A673 (cell line): ENCODE measurements around the gene PBOV1. TPM values are rescaled to one million over a fixed set of nuclear protein-coding genes. Genes with fewer than 3 reads are reported as not detected.

Source experiments
- BruUV-seq: library from RNA; stranded (reverse); fragments of 400-500 nt; replicated peaks from 2 replicates; lab custom pipeline; 2021; lab: Mats Ljungman, UMichigan
- CTCF ChIA-PET: fragments of 300-600 bp; sonication (Branson Sonifier 250); formaldehyde crosslinking; loops from one replicate; lab custom pipeline; 2022; ENCODE audit warnings: antibody characterized with exemption; lab: Charles Lee
- POLR2A ChIA-PET: fragments of 300-600 bp; sonication (Branson Sonifier 250); formaldehyde crosslinking; loops from one replicate; lab custom pipeline; 2022; ENCODE audit warnings: antibody characterized with exemption; ENCODE audit not compliant: low non-redundant PET; lab: Charles Lee
- DNase-seq: peaks from one replicate; pipeline ENCODE4 v3.0.0-alpha.2; 2015; ENCODE audit warnings: low spot score
- H3K27ac ChIP-seq: fragments of 200-600 bp; sonication (generic); 2 replicates; pipeline ENCODE4 v1.5.1; 2016; ENCODE audit warnings: mixed run types, low read depth, mild to moderate bottlenecking, mixed read lengths, antibody characterized with exemption, low read length; ENCODE audit not compliant: poor library complexity, severe bottlenecking
- H3K27me3 ChIP-seq: fragments of 200-600 bp; sonication (generic); replicated peaks from 2 replicates; pipeline ENCODE4 v1.6.1; 2017; ENCODE audit warnings: mixed run types, low read depth, mild to moderate bottlenecking, mixed read lengths, antibody characterized with exemption, low read length; ENCODE audit not compliant: insufficient read depth, poor library complexity
- H3K36me3 ChIP-seq: fragments of 200-600 bp; sonication (generic); 2 replicates; pipeline ENCODE4 v1.6.1; 2016; ENCODE audit warnings: mixed run types, mild to moderate bottlenecking, mixed read lengths, antibody characterized with exemption, low read length; ENCODE audit not compliant: insufficient read depth, poor library complexity, severe bottlenecking
- H3K4me1 ChIP-seq: fragments of 200-600 bp; sonication (generic); 2 replicates; pipeline ENCODE4 v1.6.1; 2017; ENCODE audit warnings: mixed run types, mild to moderate bottlenecking, mixed read lengths, antibody characterized with exemption, low read length; ENCODE audit not compliant: insufficient read depth, poor library complexity, severe bottlenecking
- H3K4me3 ChIP-seq: fragments of 200-600 bp; sonication (generic); 2 replicates; pipeline ENCODE4 v1.5.1; 2016; ENCODE audit warnings: low read depth, mixed run types, mild to moderate bottlenecking, mixed read lengths, low read length; ENCODE audit not compliant: poor library complexity, severe bottlenecking
- H3K9me3 ChIP-seq: fragments of 200-600 bp; sonication (generic); 2 replicates; pipeline ENCODE4 v1.6.1; 2016; ENCODE audit warnings: mixed run types, low read depth, mild to moderate bottlenecking, mixed read lengths, antibody characterized with exemption, low read length; ENCODE audit not compliant: poor library complexity, severe bottlenecking
- CTCF ChIP-seq: fragments of 300-800, 200-600 bp; sonication (generic); conservative IDR thresholded peaks from 2 replicates; pipeline ENCODE4 v1.5.1; 2017; ENCODE audit warnings: low read depth, mild to moderate bottlenecking, antibody characterized with exemption, low read length, moderate library complexity, mixed read lengths
- EZH2 ChIP-seq: fragments of 200-600 bp; sonication (generic); IDR thresholded peaks from 2 replicates; pipeline ENCODE4 v1.6.1; 2017; ENCODE audit warnings: borderline replicate concordance, low read depth, mild to moderate bottlenecking, mixed read lengths, antibody characterized with exemption, low read length; ENCODE audit not compliant: poor library complexity, severe bottlenecking
- intact Hi-C: fragments of 100-400 bp; cut with micrococcal nuclease; formaldehyde crosslinking; loops from one replicate; pipeline ENCODE4 v1.10.0; 2022; ENCODE audit not compliant: unreplicated experiment
- total RNA-seq: library from RNA; stranded (reverse); gene quantifications from 2 replicates; pipeline ENCODE4 v1.2.3, GENCODE V29; 2021

PBOV1 gene
- total RNA-seq, 1 experiment from 2014 or later = not detected

- H3K4me1 ChIP-seq = no peaks in the 10 kb centered on the region
- BruUV-seq = no TSS peak
- H3K4me3 ChIP-seq = no peak overlapping the region
- H3K27me3 ChIP-seq = no peaks in the 10 kb centered on the region
- no peak overlapping the region for H3K27ac ChIP-seq
- no peak for DNase-seq
- ChIA-PET CTCF (no interaction called here), POLR2A (no interaction called here)
- TF ChIP-seq EZH2 = no peak
- TF ChIP-seq CTCF = no peak
- no peaks in the 10 kb centered on the region for H3K9me3 ChIP-seq
- intact Hi-C loops = no loop called here
- no peaks in the 10 kb centered on the region for H3K36me3 ChIP-seq
Measured at GRCh38 chr6:138182939-138183789, 35.1 kb downstream of the PBOV1 start.

DNA sequence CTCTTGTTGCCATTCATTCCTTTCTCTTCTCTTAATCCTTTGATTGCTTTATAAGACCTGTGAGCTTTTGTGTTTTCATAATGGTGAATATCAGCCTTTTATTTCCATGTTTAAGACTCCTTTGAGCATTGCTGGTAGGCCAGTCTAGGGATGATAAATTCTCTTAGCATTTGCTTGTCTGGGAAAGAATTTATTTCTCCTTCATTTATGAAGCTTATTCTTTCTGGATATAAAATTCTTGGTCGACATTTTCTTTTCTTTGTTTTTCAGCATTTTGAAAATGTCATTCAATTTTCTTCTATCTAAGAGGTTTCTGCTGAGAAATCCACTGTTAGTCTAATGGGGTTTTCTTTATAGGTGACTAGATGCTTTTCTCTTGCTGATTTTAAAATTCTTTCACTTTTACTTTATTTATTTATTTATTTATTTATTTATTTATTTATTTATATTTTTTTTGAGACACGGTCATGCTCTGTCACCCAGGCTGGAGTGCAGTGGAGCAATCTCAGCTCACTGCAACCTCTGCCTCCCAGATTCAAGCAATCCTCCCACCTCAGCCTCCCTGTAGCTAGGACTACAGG, 41.5 kb downstream of the PBOV1 start:
- no peaks in the 10 kb centered on the region for H3K36me3 ChIP-seq
- H3K9me3 ChIP-seq = peaks cover 6% of the 10 kb centered on the region
- ChIA-PET POLR2A (no interaction called here), CTCF (no interaction called here)
- BruUV-seq = no TSS peak
- no peak overlapping the region for H3K27ac ChIP-seq
- H3K4me3 ChIP-seq = no peak overlapping the region
- no peaks in the 10 kb centered on the region for H3K4me1 ChIP-seq
- intact Hi-C loops = no loop called here
- H3K27me3 ChIP-seq = peaks cover 18% of the 10 kb centered on the region
- no peak for TF ChIP-seq EZH2
- no peak for TF ChIP-seq CTCF
- no peak for DNase-seq

DNA sequence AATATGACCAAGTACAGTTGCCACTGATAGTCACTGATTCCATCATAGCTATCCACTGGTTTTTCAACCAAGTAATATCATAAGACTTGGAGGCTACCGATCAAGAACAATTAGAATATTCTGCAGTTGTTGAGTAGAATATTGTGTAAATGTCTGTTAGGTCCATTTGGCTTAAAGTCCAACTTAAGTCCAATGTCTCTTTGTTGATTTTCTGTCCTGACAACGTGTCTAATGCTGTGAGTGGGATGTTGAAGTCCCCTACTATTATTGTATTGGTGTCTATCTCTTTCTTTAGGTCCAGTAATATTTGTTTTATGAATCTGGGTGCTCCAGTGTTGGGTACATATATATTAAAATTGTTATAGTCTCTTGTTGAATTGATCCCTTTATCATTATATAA, 42.7 kb downstream of the PBOV1 start:
- Histone ChIP-seq H3K9me3 (peaks cover 6% of the 10 kb centered on the region), H3K36me3 (no peaks in the 10 kb centered on the region), H3K4me3 (no peak overlapping the region), H3K27me3 (peaks cover 23% of the 10 kb centered on the region), H3K4me1 (no peaks in the 10 kb centered on the region), H3K27ac (no peak overlapping the region)
- intact Hi-C loops = no loop called here
- ChIA-PET POLR2A (no interaction called here), CTCF (no interaction called here)
- no TSS peak for BruUV-seq
- no peak for TF ChIP-seq CTCF
- TF ChIP-seq EZH2 = no peak
- DNase-seq = no peak

Other genes with a start within 250 kb of the PBOV1 start
- 0.48 and 0.71 TPM in 2 replicates for gene PERP, start 111.1 kb downstream of the PBOV1 start, total RNA-seq
- 0.61 and 0.71 TPM in 2 replicates for gene ARFGEF3, start 56.6 kb downstream of the PBOV1 start, total RNA-seq
- gene SMIM28, start 159.4 kb upstream of the PBOV1 start, total RNA-seq = not detected in 2 replicates
- gene HEBP2, start 185.7 kb upstream of the PBOV1 start, total RNA-seq = 8.7 and 14.7 TPM in 2 replicates